CD8-positive, alpha-beta memory T cell (primary cell): ENCODE measurements around the gene PCSK7. TPM values are rescaled to one million over a fixed set of nuclear protein-coding genes. Genes with fewer than 3 reads are reported as not detected.
"Not testable (repeated sequence)": the region's sequence is repeated elsewhere in the genome, so short reads cannot be mapped to it uniquely, and the experiment has no call there.

ENCODE experiments used
- CTCF ChIA-PET: fragments of 350-600 bp; sonication (Branson Sonifier 250); formaldehyde crosslinking; loops from one replicate; lab custom pipeline; 2021; ENCODE audit warnings: antibody characterized with exemption; lab: Charles Lee
- POLR2A ChIA-PET: fragments of 350-600 bp; sonication (Branson Sonifier 250); formaldehyde crosslinking; loops from one replicate; lab custom pipeline; 2021; ENCODE audit warnings: antibody characterized with exemption; lab: Charles Lee
- DNase-seq, 5 donors: peaks; one replicate each; pipeline versions ENCODE4 v3.0.0 to v3.0.0-alpha.2; 2020 to 2022; ENCODE audit warnings: mixed read lengths in 1 of 5
- H3K27ac ChIP-seq: one replicate; pipeline ENCODE4 v1.7.0; 2013; ENCODE audit warnings: low read depth, mild to moderate bottlenecking, low read length, moderate library complexity
- H3K27me3 ChIP-seq: 2 replicates; pipeline ENCODE4 v1.7.0; 2013; ENCODE audit warnings: low read length, mild to moderate bottlenecking; ENCODE audit not compliant: insufficient read depth, poor library complexity, severe bottlenecking
- H3K36me3 ChIP-seq: 2 replicates; pipeline ENCODE4 v1.7.0; 2013; ENCODE audit warnings: mild to moderate bottlenecking, low read length, moderate library complexity; ENCODE audit not compliant: insufficient read depth
- H3K4me1 ChIP-seq: 2 replicates; pipeline ENCODE4 v1.7.0; 2013; ENCODE audit warnings: mild to moderate bottlenecking, low read length, moderate library complexity; ENCODE audit not compliant: insufficient read depth
- H3K4me3 ChIP-seq: 2 replicates; pipeline ENCODE4 v1.7.0; 2013; ENCODE audit warnings: mild to moderate bottlenecking, low read length
- H3K9me3 ChIP-seq: 2 replicates; pipeline ENCODE4 v1.7.0; 2013; ENCODE audit warnings: mild to moderate bottlenecking, low read length
- H3K27ac Mint-ChIP-seq, 8 donors: one replicate each; pipeline ENCODE4 v1.8.0; 2020 to 2021; ENCODE audit warnings: mixed read lengths in 8 of 8, mild to moderate bottlenecking in 6 of 8, inconsistent platforms in 3 of 8, moderate library complexity in 3 of 8
- H3K27me3 Mint-ChIP-seq, 2 donors: one replicate each; pipeline ENCODE4 v1.8.0; 2020 to 2021; ENCODE audit warnings: mixed read lengths in 2 of 2, mild to moderate bottlenecking in 1 of 2, moderate library complexity in 1 of 2
- H3K36me3 Mint-ChIP-seq, 3 donors: one replicate each; pipeline ENCODE4 v1.8.0; 2020 to 2021; ENCODE audit warnings: mixed read lengths in 3 of 3, inconsistent platforms in 1 of 3, mild to moderate bottlenecking in 1 of 3
- H3K4me1 Mint-ChIP-seq, 3 donors: one replicate each; pipeline ENCODE4 v1.8.0; 2020 to 2021; ENCODE audit warnings: mixed read lengths in 3 of 3, inconsistent platforms in 1 of 3, mild to moderate bottlenecking in 1 of 3
- H3K4me3 Mint-ChIP-seq, 7 donors: one replicate each; pipeline ENCODE4 v1.8.0; 2020 to 2021; ENCODE audit warnings: mixed read lengths in 7 of 7, mild to moderate bottlenecking in 6 of 7, moderate library complexity in 4 of 7, inconsistent platforms in 2 of 7
- H3K9me3 Mint-ChIP-seq, 5 donors: one replicate each; pipeline ENCODE4 v1.8.0; 2020 to 2022; ENCODE audit warnings: mixed read lengths in 5 of 5, mild to moderate bottlenecking in 3 of 5, moderate library complexity in 2 of 5, inconsistent platforms in 1 of 5
- polyA plus RNA-seq: library from polyadenylated mRNA; unstranded; fragments of 300-500 nt; fragmentation: Illumina TruSeq; gene quantifications from one replicate; pipeline ENCODE4 v1.2.3, GENCODE V29; 2021
- total RNA-seq, 2 experiments: library from RNA; stranded (reverse); gene quantifications; one replicate each; pipeline ENCODE4 v1.2.3, GENCODE V29; 2021

The PCSK7 gene
- total and polyA plus RNA-seq, 3 experiments from 2014 or later, result 81.7 to 101 (median 99.6) TPM

GRCh38 chr11:117187428-117187798 lies 44.5 kb downstream of the PCSK7 start:
- no peaks in the 10 kb centered on the region for H3K4me1 ChIP-seq
- no peak overlapping the region for H3K27ac ChIP-seq
- POLR2A ChIA-PET, result no interaction called here
- no peaks in the 10 kb centered on the region for H3K27me3 ChIP-seq
- Mint-ChIP-seq H3K27ac (peak overlapping the region in 2 of 8 donors; percentile 31 to 83), H3K9me3 (no peaks in the 10 kb centered on the region), H3K4me1 (no peaks in the 10 kb centered on the region), H3K36me3 (peaks cover 0 to 54% (median 11%) of the 10 kb centered on the region in 3 donors), H3K4me3 (peak overlapping the region in 1 of 7 donors; percentile 54), H3K27me3 (no peaks in the 10 kb centered on the region)
- DNase-seq, result peak in 1 of 5 donors; percentile 26
- no peak overlapping the region for H3K4me3 ChIP-seq
- H3K9me3 ChIP-seq, result no peaks in the 10 kb centered on the region
- H3K36me3 ChIP-seq, result peaks cover 13% of the 10 kb centered on the region
- CTCF ChIA-PET, result no interaction called here

GRCh38 chr11:117187007-117187406 lies 44.9 kb downstream of the PCSK7 start:
- no peaks in the 10 kb centered on the region for H3K4me1 ChIP-seq
- Mint-ChIP-seq H3K9me3 (no peaks in the 10 kb centered on the region), H3K27ac (peak overlapping the region in 3 of 8 donors; percentile 31 to 66 (median 36)), H3K27me3 (no peaks in the 10 kb centered on the region), H3K4me1 (no peaks in the 10 kb centered on the region), H3K36me3 (peaks cover 0 to 50% (median 11%) of the 10 kb centered on the region in 3 donors), H3K4me3 (no peak overlapping the region)
- peak in 1 of 5 donors; percentile 25 for DNase-seq
- no peak overlapping the region for H3K27ac ChIP-seq
- H3K36me3 ChIP-seq, result peaks cover 17% of the 10 kb centered on the region
- no peak overlapping the region for H3K4me3 ChIP-seq
- H3K9me3 ChIP-seq, result no peaks in the 10 kb centered on the region
- ChIA-PET POLR2A (no interaction called here), CTCF (no interaction called here)
- no peaks in the 10 kb centered on the region for H3K27me3 ChIP-seq

GRCh38 chr11:117186431-117186761 lies 45.5 kb downstream of the PCSK7 start:
- peak overlapping the region in 2 of 8 donors; percentile 66 to 92 for H3K27ac Mint-ChIP-seq
- CTCF ChIA-PET, result no interaction called here
- peak in 1 of 5 donors; percentile 8 for DNase-seq
- H3K27me3 ChIP-seq, result no peaks in the 10 kb centered on the region
- POLR2A ChIA-PET, result interaction anchor here (0.6 kb wide), 2 partner anchors 59 to 229 kb away, joined by 4 to 14 read pairs; no protein-coding TSS in a partner anchor
- no peak overlapping the region for H3K4me3 ChIP-seq
- H3K9me3 ChIP-seq, result no peaks in the 10 kb centered on the region
- H3K4me1 Mint-ChIP-seq, result peaks cover 0 to under 1% (median 0%) of the 10 kb centered on the region in 3 donors
- H3K4me3 Mint-ChIP-seq, result no peak overlapping the region
- H3K36me3 ChIP-seq, result peaks cover 18% of the 10 kb centered on the region
- no peaks in the 10 kb centered on the region for H3K4me1 ChIP-seq
- H3K27me3 Mint-ChIP-seq, result no peaks in the 10 kb centered on the region
- peaks cover 0 to 46% (median 11%) of the 10 kb centered on the region in 3 donors for H3K36me3 Mint-ChIP-seq
- H3K9me3 Mint-ChIP-seq, result no peaks in the 10 kb centered on the region
- no peak overlapping the region for H3K27ac ChIP-seq

GRCh38 chr11:117185736-117186430 lies 46.0 kb downstream of the PCSK7 start:
- Histone ChIP-seq H3K4me3 (no peak overlapping the region), H3K9me3 (no peaks in the 10 kb centered on the region), H3K4me1 (peaks cover 3% of the 10 kb centered on the region), H3K36me3 (peaks cover 18% of the 10 kb centered on the region), H3K27me3 (no peaks in the 10 kb centered on the region), H3K27ac (no peak overlapping the region)
- ChIA-PET POLR2A (interaction anchor here (0.6 kb wide), 2 partner anchors 59 to 230 kb away, joined by 4 to 14 read pairs; no protein-coding TSS in a partner anchor), CTCF (no interaction called here)
- Mint-ChIP-seq H3K4me3 (no peak overlapping the region), H3K4me1 (peaks cover 4 to 6% (median 5%) of the 10 kb centered on the region in 3 donors), H3K9me3 (no peaks in the 10 kb centered on the region), H3K36me3 (peaks cover 0 to 49% (median 11%) of the 10 kb centered on the region in 3 donors), H3K27me3 (no peaks in the 10 kb centered on the region), H3K27ac (peak overlapping the region in 3 of 8 donors; percentile 36 to 93 (median 81))
- DNase-seq, result peak in 1 of 5 donors; percentile 9

- Histone ChIP-seq H3K4me3 (no peak overlapping the region), H3K27ac (no peak overlapping the region), H3K27me3 (no peaks in the 10 kb centered on the region), H3K36me3 (peaks cover 9% of the 10 kb centered on the region), H3K4me1 (peaks cover 20% of the 10 kb centered on the region), H3K9me3 (no peaks in the 10 kb centered on the region)
- Mint-ChIP-seq H3K27ac (peak overlapping the region in 1 of 8 donors; percentile 18), H3K4me3 (peak overlapping the region in 1 of 7 donors; percentile 68), H3K36me3 (peaks cover 0 to 43% (median 11%) of the 10 kb centered on the region in 3 donors), H3K27me3 (no peaks in the 10 kb centered on the region), H3K4me1 (peaks cover 19 to 24% (median 24%) of the 10 kb centered on the region in 3 donors), H3K9me3 (no peaks in the 10 kb centered on the region)
- ChIA-PET CTCF (no interaction called here), POLR2A (no interaction called here)
- DNase-seq, result peak in 1 of 5 donors; percentile 30
These were observed 48.0 kb downstream of the PCSK7 start for GRCh38 chr11:117183724-117184349.

- H3K27ac Mint-ChIP-seq, H3K36me3 ChIP-seq, CTCF ChIA-PET, H3K4me3 Mint-ChIP-seq, H3K27ac ChIP-seq, POLR2A ChIA-PET, H3K4me3 ChIP-seq, H3K27me3 Mint-ChIP-seq, H3K9me3 Mint-ChIP-seq, H3K9me3 ChIP-seq, H3K27me3 ChIP-seq: not testable (repeated sequence)
- DNase-seq, result peak in 1 of 5 donors; percentile 35
- Mint-ChIP-seq H3K36me3 (peaks cover 0 to 41% (median 11%) of the 10 kb centered on the region in 3 donors), H3K4me1 (peaks cover 24 to 29% (median 29%) of the 10 kb centered on the region in 3 donors)
- H3K4me1 ChIP-seq, result peaks cover 23% of the 10 kb centered on the region
These were observed 48.7 kb downstream of the PCSK7 start for GRCh38 chr11:117183178-117183577.

GRCh38 chr11:117182551-117182935 lies 49.3 kb downstream of the PCSK7 start:
- CTCF ChIA-PET, result interaction anchor here (0.8 to 6.1 kb wide), 3 partner anchors 29 to 347 kb away, joined by 3 to 33 read pairs (median 3); no protein-coding TSS in a partner anchor
- peak in 1 of 5 donors; percentile 25 for DNase-seq
- POLR2A ChIA-PET, result no interaction called here
- H3K9me3 Mint-ChIP-seq, result no peaks in the 10 kb centered on the region
- H3K27ac ChIP-seq, result no peak overlapping the region
- no peaks in the 10 kb centered on the region for H3K27me3 Mint-ChIP-seq
- no peaks in the 10 kb centered on the region for H3K9me3 ChIP-seq
- no peak overlapping the region for H3K4me3 ChIP-seq
- H3K27me3 ChIP-seq, result no peaks in the 10 kb centered on the region
- H3K36me3 ChIP-seq, result peaks cover 9% of the 10 kb centered on the region
- peaks cover 0 to 35% (median 10%) of the 10 kb centered on the region in 3 donors for H3K36me3 Mint-ChIP-seq
- H3K4me3 Mint-ChIP-seq, result peak overlapping the region in 1 of 7 donors; percentile 37
- H3K4me1 Mint-ChIP-seq, result peaks cover 29 to 35% (median 35%) of the 10 kb centered on the region in 3 donors
- H3K27ac Mint-ChIP-seq, result peak overlapping the region in 3 of 8 donors; percentile 46 to 88 (median 46)
- H3K4me1 ChIP-seq, result peaks cover 29% of the 10 kb centered on the region
